ENCODE measurements around the gene ALG6. TPM values are rescaled to one million over a fixed set of nuclear protein-coding genes. Genes with fewer than 3 reads are reported as not detected.
"Not testable (repeated sequence)": the region's sequence is repeated elsewhere in the genome, so short reads cannot be mapped to it uniquely, and the experiment has no call there.

The ALG6 gene
- total RNA-seq, 1 donor from 2014 or later: 73.3 TPM

- DNase-seq: no peak
Measured at GRCh38 chr1:63414691-63415365, 47.4 kb downstream of the ALG6 start.

GRCh38 chr1:63418101-63418500 is 50.7 kb downstream of the ALG6 start:
- no peak for DNase-seq

- not testable (repeated sequence) for DNase-seq
Measured at GRCh38 chr1:63420746-63421145, 53.3 kb downstream of the ALG6 start.

GRCh38 chr1:63423649-63424048 is 56.2 kb downstream of the ALG6 start:
- no peak for DNase-seq

GRCh38 chr1:63428815-63429214 is 61.4 kb downstream of the ALG6 start:
- DNase-seq: no peak

GRCh38 chr1:63429281-63429680 is 61.9 kb downstream of the ALG6 start:
- DNase-seq: no peak

- no peak for DNase-seq
Measured at GRCh38 chr1:63435161-63435560, 67.7 kb downstream of the ALG6 start.

- DNase-seq: no peak
Measured at GRCh38 chr1:63442141-63442475, 74.7 kb downstream of the ALG6 start.

- DNase-seq: no peak
Measured at GRCh38 chr1:63448731-63449246, 81.4 kb downstream of the ALG6 start.

- DNase-seq: no peak
Measured at GRCh38 chr1:63450416-63450815, 83.0 kb downstream of the ALG6 start.

GRCh38 chr1:63453232-63453631 is 85.8 kb downstream of the ALG6 start:
- no peak for DNase-seq

- DNase-seq: no peak
Measured at GRCh38 chr1:63454269-63454668, 86.8 kb downstream of the ALG6 start.

- DNase-seq: no peak
Measured at GRCh38 chr1:63458750-63459149, 91.3 kb downstream of the ALG6 start.

GRCh38 chr1:63461661-63462230 is 94.3 kb downstream of the ALG6 start:
- DNase-seq: no peak

GRCh38 chr1:63463248-63463647 is 95.8 kb downstream of the ALG6 start:
- no peak for DNase-seq

- DNase-seq: no peak
Measured at GRCh38 chr1:63466181-63466580, 98.8 kb downstream of the ALG6 start.

GRCh38 chr1:63466759-63467158 is 99.3 kb downstream of the ALG6 start:
- DNase-seq: no peak

GRCh38 chr1:63468683-63469082 is 101.3 kb downstream of the ALG6 start:
- not testable (repeated sequence) for DNase-seq

GRCh38 chr1:63475761-63476160 is 108.3 kb downstream of the ALG6 start:
- DNase-seq: no peak

GRCh38 chr1:63480057-63480456 is 112.6 kb downstream of the ALG6 start:
- no peak for DNase-seq

- DNase-seq: no peak
Measured at GRCh38 chr1:63486629-63487028, 119.2 kb downstream of the ALG6 start.

- DNase-seq: no peak
Measured at GRCh38 chr1:63487336-63488065, 120.1 kb downstream of the ALG6 start.
